HG03432 (cell line): ENCODE results near the gene SPAST.
"Not testable (repeated sequence)": the region's sequence is repeated elsewhere in the genome, so short reads cannot be mapped to it uniquely, and the experiment has no call there.

Experiments
- ATAC-seq: cut with Tn5 transposase; IDR thresholded peaks from one replicate; pipeline ENCODE4 v1.9.1; 2021; ENCODE audit warnings: mild to moderate bottlenecking, moderate library complexity; ENCODE audit not compliant: unreplicated experiment

SPAST gene

DNA sequence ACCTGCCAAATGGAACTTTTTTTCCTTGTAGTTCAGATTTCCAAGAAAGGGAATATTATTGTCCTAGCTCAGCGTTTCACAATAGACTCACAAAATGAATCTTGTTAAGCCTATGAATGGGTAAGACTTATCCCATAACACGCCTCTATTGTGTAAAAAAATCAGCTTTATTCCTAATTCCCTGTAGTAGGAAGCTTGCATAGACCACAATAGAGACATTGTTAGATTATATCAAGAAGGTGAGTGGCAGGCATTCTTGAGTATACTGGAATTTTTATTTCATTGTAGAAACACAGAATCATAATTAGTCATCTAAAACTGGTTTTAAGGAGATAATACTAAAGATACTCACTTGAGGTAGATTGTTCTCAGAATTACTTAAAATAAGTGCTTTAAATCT lies 55.8 kb downstream of the SPAST start:
- ATAC-seq, result no peak

- no peak for ATAC-seq
Measured at GRCh38 chr2:32124660-32125059, 61.3 kb downstream of the SPAST start.

GRCh38 chr2:32128636-32129035 lies 65.3 kb downstream of the SPAST start:
- ATAC-seq, result no peak

- no peak for ATAC-seq
Measured at GRCh38 chr2:32129086-32129485, 65.7 kb downstream of the SPAST start.

GRCh38 chr2:32135409-32135808 lies 72.1 kb downstream of the SPAST start:
- no peak for ATAC-seq

GRCh38 chr2:32136097-32136496 lies 72.7 kb downstream of the SPAST start:
- no peak for ATAC-seq

DNA sequence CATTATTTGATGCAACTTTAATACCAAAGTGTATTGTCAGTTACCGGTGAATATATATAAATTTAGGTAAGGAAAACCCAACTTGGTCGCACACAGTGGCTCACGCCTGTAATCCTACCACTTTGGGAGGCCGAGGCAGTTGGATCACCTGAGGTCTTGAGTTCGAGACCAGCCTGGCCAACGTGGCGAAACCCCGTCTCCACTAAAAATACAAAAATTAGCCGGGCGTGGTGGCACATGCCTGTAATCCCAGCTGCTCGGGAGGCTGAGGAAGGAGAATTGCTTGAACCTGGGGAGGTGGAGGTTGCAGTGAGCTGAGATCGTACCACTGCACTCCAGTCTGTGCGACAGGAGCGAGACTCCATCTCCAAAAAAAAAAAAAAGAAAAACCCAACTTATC lies 88.2 kb downstream of the SPAST start:
- ATAC-seq, result not testable (repeated sequence)

GRCh38 chr2:32159678-32160077 lies 96.3 kb downstream of the SPAST start:
- no peak for ATAC-seq

DNA sequence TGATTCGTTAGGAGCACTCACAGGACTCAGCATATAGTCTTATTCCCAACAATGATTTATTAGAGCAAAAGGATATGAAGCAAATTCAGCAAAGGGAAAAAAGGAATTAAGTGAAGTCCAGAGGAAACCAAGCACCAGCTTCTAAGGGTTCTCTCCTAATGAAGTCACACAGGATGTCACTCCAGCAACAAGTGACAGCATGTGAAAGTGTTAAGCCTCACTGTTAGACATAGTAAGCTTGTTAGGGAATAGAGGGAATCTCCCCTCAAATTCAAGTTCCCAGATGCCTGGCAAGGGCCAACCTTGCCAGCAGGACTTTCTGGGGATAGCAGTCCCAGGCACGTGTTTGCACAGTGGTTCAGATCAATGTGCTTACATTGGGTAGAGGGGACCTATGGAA lies 97.9 kb downstream of the SPAST start:
- ATAC-seq, result no peak

DNA sequence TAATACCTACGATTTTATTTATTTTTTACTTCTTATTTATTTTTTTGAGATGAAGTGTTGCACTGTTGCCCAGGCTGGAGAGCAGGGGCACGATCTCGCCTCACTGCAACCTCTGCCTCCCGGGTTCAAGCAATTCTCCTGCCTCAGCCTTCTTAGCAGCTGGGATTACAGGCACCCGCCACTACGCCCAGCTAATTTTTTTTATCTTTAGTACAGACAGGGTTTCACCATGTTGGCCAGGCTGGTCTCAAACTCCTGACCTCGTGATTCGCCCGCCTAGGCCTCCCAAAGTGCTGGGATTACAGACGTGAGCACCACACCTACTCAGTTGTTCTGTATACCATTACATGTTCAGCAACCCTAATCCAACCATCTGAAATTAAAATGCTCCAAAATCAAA lies 100.9 kb downstream of the SPAST start:
- not testable (repeated sequence) for ATAC-seq

DNA sequence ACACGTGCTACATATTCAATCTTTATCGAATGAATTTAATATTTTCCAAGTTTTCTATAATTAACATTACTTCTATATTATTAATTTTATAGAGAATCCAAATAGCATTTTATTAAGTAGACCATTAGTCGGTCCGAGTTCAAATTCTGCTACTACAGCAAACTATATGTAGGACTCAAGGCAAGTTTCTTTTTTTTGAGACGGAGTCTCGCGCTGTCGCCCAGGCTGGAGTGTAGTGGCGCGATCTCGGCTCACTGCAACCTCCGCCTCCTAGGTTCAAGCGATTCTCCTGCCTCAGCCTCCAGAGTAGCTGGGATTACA lies 101.6 kb downstream of the SPAST start:
- peak; percentile 4 for ATAC-seq

GRCh38 chr2:32166115-32166574 lies 102.8 kb downstream of the SPAST start:
- ATAC-seq, result no peak

GRCh38 chr2:32168513-32168912 lies 105.2 kb downstream of the SPAST start:
- peak; percentile 55 for ATAC-seq

DNA sequence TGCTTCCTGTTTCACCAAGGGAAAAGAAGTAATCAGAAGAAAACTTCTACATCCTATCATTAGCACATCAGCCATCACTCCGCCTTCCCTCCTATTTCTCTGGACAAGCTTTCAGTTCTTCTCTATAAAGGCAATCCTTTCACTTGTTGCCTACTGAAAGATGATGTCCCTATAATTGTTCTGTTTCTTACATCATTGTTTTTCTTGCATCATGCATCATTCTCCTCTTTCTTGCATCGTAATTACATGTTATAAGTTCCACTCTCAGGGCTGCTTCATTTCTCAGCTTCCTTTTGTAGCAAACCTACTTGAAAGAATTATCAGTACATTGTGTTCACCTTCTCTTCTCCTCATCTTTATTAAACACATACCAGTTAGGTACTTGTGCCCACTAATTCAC lies 109.5 kb downstream of the SPAST start:
- ATAC-seq, result no peak

GRCh38 chr2:32182667-32183066 lies 119.3 kb downstream of the SPAST start:
- ATAC-seq, result no peak

DNA sequence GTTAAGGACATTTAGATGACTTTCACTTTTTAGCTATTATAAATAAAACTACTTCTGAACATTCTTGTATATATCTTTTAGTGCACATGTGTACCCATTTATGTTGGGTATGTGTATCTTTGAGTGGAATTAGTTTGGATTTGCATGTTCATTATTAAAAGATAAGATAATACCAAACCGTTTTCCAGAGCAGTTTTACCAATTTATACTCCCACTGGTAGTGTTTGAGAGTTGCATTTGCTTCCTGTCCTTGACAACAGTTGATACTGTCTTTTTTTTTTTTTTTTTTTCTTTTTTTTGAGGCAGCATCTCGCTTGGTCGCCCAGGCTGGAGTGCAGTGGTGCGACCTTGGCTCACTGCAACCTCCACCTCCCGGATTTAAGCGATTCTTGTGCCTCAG lies 125.7 kb downstream of the SPAST start:
- ATAC-seq, result peak; percentile 15

GRCh38 chr2:32192418-32192817 lies 129.1 kb downstream of the SPAST start:
- ATAC-seq, result no peak

GRCh38 chr2:32200814-32201213 lies 137.5 kb downstream of the SPAST start:
- no peak for ATAC-seq

- not testable (repeated sequence) for ATAC-seq
Measured at GRCh38 chr2:32203428-32203827, 140.1 kb downstream of the SPAST start.
